SH-SY5Y (cell line): ENCODE data around the gene WNK2.

Experiments
- GATA2 ChIP-seq: IDR thresholded peaks from 2 replicates; pipeline ENCODE4 v1.6.1; 2011; ENCODE audit warnings: mild to moderate bottlenecking, low read depth, low read length
- GATA3 ChIP-seq: IDR thresholded peaks from 2 replicates; pipeline ENCODE4 v1.6.1; 2011; ENCODE audit warnings: low read depth, mild to moderate bottlenecking, low read length, moderate library complexity

- TF ChIP-seq GATA2 (no peak), GATA3 (no peak)
Measured at GRCh38 chr9:93295031-93295430, 111.1 kb downstream of the WNK2 start.
